Epithelial cell of esophagus (primary cell): ENCODE data around the gene HIVEP1.
A peak's percentile ranks its signal among the peaks of the same experiment; 100 is the strongest.

Experiments used
- DNase-seq: peaks from one replicate; pipeline ENCODE4 v3.0.0; 2010; ENCODE audit warnings: low read depth
- H3K4me3 ChIP-seq: 2 replicates; pipeline ENCODE4 v1.5.1; 2011; ENCODE audit warnings: mild to moderate bottlenecking, low read length, control low read depth
- TF ChIP-seq, protein P1 (sequence below): IDR thresholded peaks from 2 replicates; pipeline ENCODE4 v1.5.1; 2011; ENCODE audit warnings: low read depth, mild to moderate bottlenecking, low read length, control low read depth, inconsistent platforms; ENCODE audit not compliant: insufficient read depth; ENCODE audit errors: missing control alignments

HIVEP1 gene

DNA sequence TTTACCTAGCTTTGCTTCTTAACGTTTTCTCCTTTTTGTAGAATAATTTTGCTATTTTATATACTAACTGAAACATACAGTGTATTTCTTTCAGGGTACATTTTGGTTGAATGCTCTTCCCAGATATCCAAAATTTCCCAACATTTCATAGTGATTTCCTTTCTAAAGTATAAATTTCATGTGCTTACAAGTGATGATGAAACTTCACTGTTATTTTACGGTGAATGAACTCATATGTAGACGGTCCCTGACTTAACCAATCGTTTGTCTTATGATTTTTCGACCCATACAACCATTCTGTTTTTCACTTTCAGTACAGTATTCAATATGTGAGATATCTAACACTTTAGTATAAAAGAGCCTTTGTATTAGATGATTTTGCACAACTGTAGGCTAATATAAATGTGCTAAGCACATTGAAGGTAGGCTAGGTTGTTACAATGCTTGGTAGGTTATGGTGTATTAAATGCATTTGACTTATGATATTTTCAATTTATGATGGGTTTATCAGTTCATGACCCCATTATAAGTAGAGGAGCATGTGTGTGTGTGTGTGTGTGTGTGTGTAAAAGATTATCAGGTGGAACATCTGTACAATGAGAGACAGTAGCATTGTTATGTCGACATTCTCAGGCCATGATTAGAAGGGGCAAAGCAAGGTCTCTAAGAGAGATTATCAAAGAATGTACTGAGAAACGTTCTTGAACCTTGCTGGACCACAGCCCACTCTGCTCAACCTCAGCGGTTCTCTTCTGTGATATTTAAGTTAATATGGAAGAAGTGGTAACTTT, 20.9 kb downstream of the HIVEP1 start:
- TF ChIP-seq, protein P1, sequence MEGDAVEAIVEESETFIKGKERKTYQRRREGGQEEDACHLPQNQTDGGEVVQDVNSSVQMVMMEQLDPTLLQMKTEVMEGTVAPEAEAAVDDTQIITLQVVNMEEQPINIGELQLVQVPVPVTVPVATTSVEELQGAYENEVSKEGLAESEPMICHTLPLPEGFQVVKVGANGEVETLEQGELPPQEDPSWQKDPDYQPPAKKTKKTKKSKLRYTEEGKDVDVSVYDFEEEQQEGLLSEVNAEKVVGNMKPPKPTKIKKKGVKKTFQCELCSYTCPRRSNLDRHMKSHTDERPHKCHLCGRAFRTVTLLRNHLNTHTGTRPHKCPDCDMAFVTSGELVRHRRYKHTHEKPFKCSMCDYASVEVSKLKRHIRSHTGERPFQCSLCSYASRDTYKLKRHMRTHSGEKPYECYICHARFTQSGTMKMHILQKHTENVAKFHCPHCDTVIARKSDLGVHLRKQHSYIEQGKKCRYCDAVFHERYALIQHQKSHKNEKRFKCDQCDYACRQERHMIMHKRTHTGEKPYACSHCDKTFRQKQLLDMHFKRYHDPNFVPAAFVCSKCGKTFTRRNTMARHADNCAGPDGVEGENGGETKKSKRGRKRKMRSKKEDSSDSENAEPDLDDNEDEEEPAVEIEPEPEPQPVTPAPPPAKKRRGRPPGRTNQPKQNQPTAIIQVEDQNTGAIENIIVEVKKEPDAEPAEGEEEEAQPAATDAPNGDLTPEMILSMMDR: no peak
- no peak for DNase-seq
- no peak overlapping the region for H3K4me3 ChIP-seq

DNA sequence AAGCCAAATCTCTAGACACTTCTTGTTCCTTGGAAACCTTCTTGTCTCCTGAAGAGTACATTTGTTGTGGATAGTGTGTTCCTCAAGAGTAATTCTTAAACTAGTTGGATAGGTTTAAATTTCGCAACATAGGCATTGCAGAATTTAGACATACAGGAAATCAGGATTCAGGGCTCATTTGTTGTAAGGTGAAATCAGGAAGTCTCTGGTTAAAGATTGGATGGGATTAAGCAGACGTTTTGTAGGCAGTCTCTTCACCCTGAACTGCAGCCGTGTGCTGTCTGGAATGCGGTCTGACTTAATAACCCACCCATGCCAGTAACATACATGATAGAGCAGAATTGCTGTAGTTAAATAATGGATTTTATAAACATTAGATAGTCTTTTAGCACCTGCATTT, 21.7 kb downstream of the HIVEP1 start:
- TF ChIP-seq, protein P1: no peak
- H3K4me3 ChIP-seq: no peak overlapping the region
- peak; percentile 95 for DNase-seq

DNA sequence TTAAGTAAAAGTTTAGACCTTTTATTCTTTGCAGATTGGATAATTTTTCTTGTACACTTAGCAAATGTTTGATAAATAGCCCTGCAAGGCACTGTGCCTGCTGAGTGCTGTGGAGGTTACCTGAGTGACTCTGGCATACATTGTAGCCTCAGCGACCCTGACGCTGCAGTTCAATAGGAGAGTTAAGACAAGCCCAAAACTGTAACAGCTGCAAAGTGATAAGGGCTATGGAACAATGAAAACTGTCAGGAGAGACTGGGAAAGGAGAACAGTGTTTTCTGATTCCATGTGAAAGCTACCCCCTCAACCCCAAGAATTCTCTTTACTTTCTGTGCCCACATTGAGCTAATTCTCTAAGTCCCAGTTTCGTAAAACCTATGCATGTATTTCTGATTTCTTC, 22.2 kb downstream of the HIVEP1 start:
- no peak overlapping the region for H3K4me3 ChIP-seq
- DNase-seq: no peak
- TF ChIP-seq, protein P1: no peak

DNA sequence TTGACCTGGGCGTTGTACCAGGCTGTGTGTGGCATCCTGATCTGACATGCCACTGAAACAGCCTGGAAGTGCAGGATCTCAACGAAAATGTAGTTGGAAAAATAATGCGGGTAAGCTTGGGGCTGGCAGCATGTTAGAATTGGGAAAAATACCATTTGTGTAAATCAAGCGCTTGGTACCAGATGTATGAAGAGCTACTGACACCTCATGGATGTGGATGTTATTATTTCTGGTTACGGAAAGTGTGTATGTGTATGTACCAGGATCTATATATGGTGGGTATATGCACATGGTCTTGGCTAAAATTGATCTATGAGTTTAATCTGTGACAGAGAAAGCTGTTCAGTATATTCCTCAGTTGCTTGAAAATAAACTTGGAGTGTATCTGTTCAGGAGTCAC, 22.7 kb downstream of the HIVEP1 start:
- DNase-seq: peak; percentile 25
- TF ChIP-seq, protein P1: peak; percentile 30
- no peak overlapping the region for H3K4me3 ChIP-seq

DNA sequence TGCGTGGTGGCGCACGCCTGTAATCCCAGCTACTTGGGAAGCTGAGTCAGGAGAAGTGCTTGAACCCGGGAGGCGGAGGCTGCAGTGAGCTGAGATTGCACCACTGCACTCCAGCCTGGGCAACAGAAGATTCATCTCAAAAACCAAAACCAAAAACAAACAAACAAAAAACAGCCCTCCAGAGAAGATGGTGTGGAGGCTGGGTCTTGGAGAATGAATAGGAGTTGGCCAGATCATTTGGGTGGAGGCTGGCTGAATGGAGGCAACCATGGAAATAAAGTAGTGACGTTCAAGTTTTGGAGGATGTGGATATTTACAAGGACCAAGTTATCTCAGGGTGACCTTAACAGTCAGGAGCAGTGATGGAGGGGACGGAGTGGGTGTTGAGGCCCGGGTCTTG, 24.7 kb downstream of the HIVEP1 start:
- no peak for DNase-seq
- no peak overlapping the region for H3K4me3 ChIP-seq
- TF ChIP-seq, protein P1: no peak

DNA sequence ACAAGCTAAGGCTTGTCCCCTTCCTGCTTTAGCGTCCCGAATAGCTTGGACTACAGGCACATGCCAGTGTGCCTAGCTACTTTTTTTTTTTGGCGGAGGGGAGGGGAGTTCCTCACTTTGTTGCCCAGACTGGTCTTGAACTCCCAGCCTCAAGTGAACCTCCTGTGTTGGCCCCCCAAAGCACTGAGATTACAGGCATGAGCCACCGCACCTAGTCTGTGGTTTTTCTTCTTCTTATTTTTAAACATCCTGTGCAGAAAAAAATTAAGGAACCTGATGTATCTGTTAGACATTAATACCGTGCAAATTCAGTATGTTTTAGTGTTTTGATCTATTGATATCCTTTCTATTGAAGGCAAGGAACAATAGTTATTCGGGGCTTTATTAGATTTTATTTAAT, 25.7 kb downstream of the HIVEP1 start:
- H3K4me3 ChIP-seq: no peak overlapping the region
- peak; percentile 37 for DNase-seq
- TF ChIP-seq, protein P1: no peak
